HG03039 (cell line): ENCODE results near the gene STAT5A.
"Not testable (repeated sequence)": the region's sequence is repeated elsewhere in the genome, so short reads cannot be mapped to it uniquely, and the experiment has no call there.

ENCODE experiments used
- ATAC-seq: cut with Tn5 transposase; IDR thresholded peaks from one replicate; pipeline ENCODE4 v1.9.1; 2021; ENCODE audit warnings: mild to moderate bottlenecking, moderate library complexity; ENCODE audit not compliant: unreplicated experiment

STAT5A gene

GRCh38 chr17:42305031-42305330 lies 16.7 kb downstream of the STAT5A start:
- ATAC-seq: not testable (repeated sequence)

GRCh38 chr17:42305543-42306384 lies 17.5 kb downstream of the STAT5A start:
- ATAC-seq: no peak

- ATAC-seq: no peak
Measured at GRCh38 chr17:42306385-42306667, 18.0 kb downstream of the STAT5A start.

- ATAC-seq: no peak
Measured at GRCh38 chr17:42307362-42307927, 19.1 kb downstream of the STAT5A start.

GRCh38 chr17:42308446-42308845 lies 20.1 kb downstream of the STAT5A start:
- ATAC-seq: no peak

- ATAC-seq: no peak
Measured at GRCh38 chr17:42309142-42309541, 20.8 kb downstream of the STAT5A start.

GRCh38 chr17:42309986-42310786 lies 21.9 kb downstream of the STAT5A start:
- ATAC-seq: no peak

GRCh38 chr17:42310787-42311215 lies 22.5 kb downstream of the STAT5A start:
- ATAC-seq: no peak

- ATAC-seq: no peak
Measured at GRCh38 chr17:42311240-42312034, 23.1 kb downstream of the STAT5A start.

- ATAC-seq: no peak
Measured at GRCh38 chr17:42312035-42312284, 23.7 kb downstream of the STAT5A start.

- ATAC-seq: no peak
Measured at GRCh38 chr17:42312285-42313130, 24.2 kb downstream of the STAT5A start.

- ATAC-seq: no peak
Measured at GRCh38 chr17:42313389-42313772, 25.1 kb downstream of the STAT5A start.

GRCh38 chr17:42313773-42314566 lies 25.7 kb downstream of the STAT5A start:
- ATAC-seq: no peak

GRCh38 chr17:42315402-42316156 lies 27.3 kb downstream of the STAT5A start:
- no peak for ATAC-seq

GRCh38 chr17:42316755-42317154 lies 28.5 kb downstream of the STAT5A start:
- ATAC-seq: no peak

- no peak for ATAC-seq
Measured at GRCh38 chr17:42317266-42317845, 29.1 kb downstream of the STAT5A start.

GRCh38 chr17:42317967-42318366 lies 29.7 kb downstream of the STAT5A start:
- ATAC-seq: not testable (repeated sequence)

- no peak for ATAC-seq
Measured at GRCh38 chr17:42321555-42321954, 33.3 kb downstream of the STAT5A start.
